Measurements from ENCODE around the gene KLK5. TPM values are rescaled to one million over a fixed set of nuclear protein-coding genes. Genes with fewer than 3 reads are reported as not detected.

Gene KLK5
- total and polyA plus RNA-seq, 5 donors: not detected

GRCh38 chr19:50943074-50943828 is 9.6 kb downstream of the KLK5 start:
- Histone ChIP-seq H3K9me3 (ENCODE audit: control insufficient read depth, low read length) (peaks cover 1% of the 10 kb centered on the region), H3K4me1 (ENCODE audit: control insufficient read depth, insufficient read depth, low read length) (no peaks in the 10 kb centered on the region), H3K27me3 (ENCODE audit: control insufficient read depth, insufficient read depth) (no peaks in the 10 kb centered on the region), H3K4me3 (ENCODE audit: low read length) (no peak overlapping the region), H3K27ac (ENCODE audit: low read length) (no peak overlapping the region)
- intact Hi-C loops (cut with DNase I): no loop called here
- DNase-seq: no peak
- WGBS: 82% methylated on average over 10 of the region's 10 CpGs
- ATAC-seq: no peak

GRCh38 chr19:50939596-50939995 is 13.2 kb downstream of the KLK5 start:
- Histone ChIP-seq H3K9me3 (ENCODE audit: control insufficient read depth, low read length) (peaks cover 1% of the 10 kb centered on the region), H3K4me1 (ENCODE audit: control insufficient read depth, insufficient read depth, low read length) (no peaks in the 10 kb centered on the region), H3K4me3 (ENCODE audit: low read length) (no peak overlapping the region), H3K27me3 (ENCODE audit: control insufficient read depth, insufficient read depth) (no peaks in the 10 kb centered on the region), H3K27ac (ENCODE audit: low read length) (no peak overlapping the region)
- intact Hi-C loops (cut with DNase I): loop anchor here in 2 of 4 donors (10.0 kb wide), 1 partner anchor 155 kb away; no protein-coding TSS in a partner anchor
- WGBS: 59% methylated on average over 2 of the region's 2 CpGs
- DNase-seq (no peak), ATAC-seq (no peak)

- H3K4me1 ChIP-seq (ENCODE audit: control insufficient read depth, insufficient read depth, low read length): no peaks in the 10 kb centered on the region
- intact Hi-C loops (cut with DNase I): loop anchor here in 2 of 4 donors (10.0 kb wide), 1 partner anchor 161 kb away; no protein-coding TSS in a partner anchor
- no peaks in the 10 kb centered on the region for H3K27me3 ChIP-seq (ENCODE audit: control insufficient read depth, insufficient read depth)
- no peak overlapping the region for H3K27ac ChIP-seq (ENCODE audit: low read length)
- no peak overlapping the region for H3K4me3 ChIP-seq (ENCODE audit: low read length)
- 78% methylated on average over 8 of the region's 8 CpGs for WGBS
- H3K9me3 ChIP-seq (ENCODE audit: control insufficient read depth, low read length): no peaks in the 10 kb centered on the region
- ATAC-seq (no peak), DNase-seq (no peak)
Measured at GRCh38 chr19:50933640-50934039, 19.2 kb downstream of the KLK5 start.

GRCh38 chr19:50932690-50933083 is 20.2 kb downstream of the KLK5 start:
- intact Hi-C loops (cut with DNase I): loop anchor here in 2 of 4 donors (10.0 kb wide), 1 partner anchor 162 kb away; no protein-coding TSS in a partner anchor
- no peak overlapping the region for H3K27ac ChIP-seq (ENCODE audit: low read length)
- no peak overlapping the region for H3K4me3 ChIP-seq (ENCODE audit: low read length)
- H3K27me3 ChIP-seq (ENCODE audit: control insufficient read depth, insufficient read depth): no peaks in the 10 kb centered on the region
- no peaks in the 10 kb centered on the region for H3K4me1 ChIP-seq (ENCODE audit: control insufficient read depth, insufficient read depth, low read length)
- ATAC-seq (no peak), DNase-seq (no peak)
- no peaks in the 10 kb centered on the region for H3K9me3 ChIP-seq (ENCODE audit: control insufficient read depth, low read length)
- 68% methylated on average over 4 of the region's 4 CpGs for WGBS

GRCh38 chr19:50932018-50932689 is 20.7 kb downstream of the KLK5 start:
- intact Hi-C loops (cut with DNase I): loop anchor here in 2 of 4 donors (10.0 kb wide), 1 partner anchor 163 kb away; no protein-coding TSS in a partner anchor
- Histone ChIP-seq H3K27ac (ENCODE audit: low read length) (no peak overlapping the region), H3K4me3 (ENCODE audit: low read length) (no peak overlapping the region), H3K27me3 (ENCODE audit: control insufficient read depth, insufficient read depth) (no peaks in the 10 kb centered on the region), H3K4me1 (ENCODE audit: control insufficient read depth, insufficient read depth, low read length) (no peaks in the 10 kb centered on the region), H3K9me3 (ENCODE audit: control insufficient read depth, low read length) (no peaks in the 10 kb centered on the region)
- WGBS: 83% methylated on average over 11 of the region's 11 CpGs
- DNase-seq (no peak), ATAC-seq (no peak)

- no peak for DNase-seq
- H3K27me3 ChIP-seq (ENCODE audit: control insufficient read depth, insufficient read depth): no peaks in the 10 kb centered on the region
- H3K27ac ChIP-seq (ENCODE audit: low read length): no peak overlapping the region
- no peak overlapping the region for H3K4me3 ChIP-seq (ENCODE audit: low read length)
- no peaks in the 10 kb centered on the region for H3K4me1 ChIP-seq (ENCODE audit: control insufficient read depth, insufficient read depth, low read length)
- H3K9me3 ChIP-seq (ENCODE audit: control insufficient read depth, low read length): no peaks in the 10 kb centered on the region
- intact Hi-C loops (cut with DNase I): loop anchor here in 2 of 4 donors (10.0 kb wide), 1 partner anchor 164 kb away; no protein-coding TSS in a partner anchor
- no peak for ATAC-seq
Measured at GRCh38 chr19:50931023-50931422, 21.8 kb downstream of the KLK5 start.

- Histone ChIP-seq H3K4me3 (ENCODE audit: low read length) (no peak overlapping the region), H3K9me3 (ENCODE audit: control insufficient read depth, low read length) (no peaks in the 10 kb centered on the region), H3K27ac (ENCODE audit: low read length) (no peak overlapping the region), H3K27me3 (ENCODE audit: control insufficient read depth, insufficient read depth) (no peaks in the 10 kb centered on the region), H3K4me1 (ENCODE audit: control insufficient read depth, insufficient read depth, low read length) (no peaks in the 10 kb centered on the region)
- WGBS: 80% methylated on average over 5 of the region's 5 CpGs
- no peak for ATAC-seq
- DNase-seq: no peak
- intact Hi-C loops (cut with DNase I): loop anchor here in 1 of 4 donors (10.0 kb wide), 1 partner anchor 166 kb away; no protein-coding TSS in a partner anchor
Measured at GRCh38 chr19:50928831-50929230, 24.0 kb downstream of the KLK5 start.

- DNase-seq (no peak), ATAC-seq (no peak)
- Histone ChIP-seq H3K27me3 (ENCODE audit: control insufficient read depth, insufficient read depth) (no peaks in the 10 kb centered on the region), H3K27ac (ENCODE audit: low read length) (no peak overlapping the region), H3K9me3 (ENCODE audit: control insufficient read depth, low read length) (no peaks in the 10 kb centered on the region), H3K4me1 (ENCODE audit: control insufficient read depth, insufficient read depth, low read length) (no peaks in the 10 kb centered on the region), H3K4me3 (ENCODE audit: low read length) (no peak overlapping the region)
- intact Hi-C loops (cut with DNase I): loop anchor here in 1 of 4 donors (10.0 kb wide), 1 partner anchor 169 kb away; no protein-coding TSS in a partner anchor
- WGBS: 75% methylated on average over 11 of the region's 11 CpGs
Measured at GRCh38 chr19:50926144-50926543, 26.7 kb downstream of the KLK5 start.

GRCh38 chr19:50925734-50926133 is 27.1 kb downstream of the KLK5 start:
- ATAC-seq: no peak

GRCh38 chr19:50924586-50924985 is 28.3 kb downstream of the KLK5 start:
- H3K4me1 ChIP-seq (ENCODE audit: control insufficient read depth, insufficient read depth, low read length): no peaks in the 10 kb centered on the region
- 56% methylated on average over 6 of the region's 6 CpGs for WGBS
- no peak overlapping the region for H3K27ac ChIP-seq (ENCODE audit: low read length)
- intact Hi-C loops (cut with DNase I): loop anchor here in 1 of 4 donors (10.0 kb wide), 1 partner anchor 170 kb away; no protein-coding TSS in a partner anchor
- ATAC-seq: no peak
- peaks cover 2% of the 10 kb centered on the region for H3K27me3 ChIP-seq (ENCODE audit: control insufficient read depth, insufficient read depth)
- DNase-seq: no peak
- H3K9me3 ChIP-seq (ENCODE audit: control insufficient read depth, low read length): no peaks in the 10 kb centered on the region
- no peak overlapping the region for H3K4me3 ChIP-seq (ENCODE audit: low read length)

More at GRCh38 chr19:50925734-50926133, 27.1 kb downstream of the KLK5 start:
- H3K9me3 ChIP-seq (ENCODE audit: control insufficient read depth, low read length): no peaks in the 10 kb centered on the region
- no peak overlapping the region for H3K4me3 ChIP-seq (ENCODE audit: low read length)
- H3K4me1 ChIP-seq (ENCODE audit: control insufficient read depth, insufficient read depth, low read length): no peaks in the 10 kb centered on the region
- H3K27ac ChIP-seq (ENCODE audit: low read length): no peak overlapping the region
- H3K27me3 ChIP-seq (ENCODE audit: control insufficient read depth, insufficient read depth): no peaks in the 10 kb centered on the region
- WGBS: 83% methylated on average over 2 of the region's 2 CpGs
- DNase-seq: no peak
- intact Hi-C loops (cut with DNase I): loop anchor here in 1 of 4 donors (10.0 kb wide), 1 partner anchor 169 kb away; no protein-coding TSS in a partner anchor

- no peaks in the 10 kb centered on the region for H3K9me3 ChIP-seq (ENCODE audit: control insufficient read depth, low read length)
- H3K27me3 ChIP-seq (ENCODE audit: control insufficient read depth, insufficient read depth): peaks cover 5% of the 10 kb centered on the region
- ATAC-seq (peak; percentile 81 to 92), DNase-seq (peak; percentile 62 to 77 (median 76))
- no peak overlapping the region for H3K27ac ChIP-seq (ENCODE audit: low read length)
- 33% methylated on average over 21 of the region's 21 CpGs for WGBS
- H3K4me3 ChIP-seq (ENCODE audit: low read length): no peak overlapping the region
- no peaks in the 10 kb centered on the region for H3K4me1 ChIP-seq (ENCODE audit: control insufficient read depth, insufficient read depth, low read length)
- intact Hi-C loops (cut with DNase I): loop anchor here in 1 of 4 donors (10.0 kb wide), 1 partner anchor 172 kb away; no protein-coding TSS in a partner anchor
Measured at GRCh38 chr19:50922317-50922853, 30.5 kb downstream of the KLK5 start.

Data from right cardiac atrium (tissue), 5 donors.